NCI-H748 (cell line): ENCODE data around the gene LIF.
"Not testable (repeated sequence)": the region's sequence is repeated elsewhere in the genome, so short reads cannot be mapped to it uniquely, and the experiment has no call there.

Experiments used
- DNase-seq: peaks from one replicate; lab custom pipeline; 2025; ENCODE audit not compliant: unreplicated experiment; lab: John Stamatoyannopoulos, UW

LIF gene

DNA sequence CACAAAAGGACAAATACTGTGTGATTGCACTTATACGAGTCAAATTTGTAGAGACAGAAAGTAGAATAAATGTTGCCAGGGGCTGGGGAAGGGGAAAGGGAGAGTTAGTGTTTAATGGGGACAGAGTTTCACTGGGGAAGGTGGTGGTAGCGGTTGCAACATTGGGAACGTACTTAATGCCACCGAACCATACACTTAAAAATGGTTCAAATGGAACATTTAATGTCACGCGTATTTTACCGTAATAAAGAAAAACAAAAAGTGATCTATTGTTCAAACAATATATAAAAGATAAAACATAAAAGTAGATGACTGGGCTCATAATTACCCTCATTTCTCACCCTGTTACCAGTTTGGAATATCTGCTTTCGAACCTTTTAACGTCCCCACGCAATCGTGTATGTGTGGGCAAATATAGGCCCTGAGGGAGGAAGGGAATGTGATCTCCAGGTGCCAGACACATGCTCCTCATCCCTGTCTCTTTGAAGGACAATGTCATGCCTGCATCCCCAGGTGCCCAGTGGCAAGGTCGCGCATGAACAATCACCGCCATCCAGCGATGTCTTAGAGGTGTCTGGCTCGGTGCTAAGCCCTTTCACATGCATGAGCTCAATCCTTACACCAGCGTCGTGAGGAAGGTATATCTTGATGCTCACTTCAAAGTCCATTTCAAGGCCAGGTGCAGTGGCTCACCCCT lies 35.3 kb downstream of the LIF start:
- DNase-seq: no peak

DNA sequence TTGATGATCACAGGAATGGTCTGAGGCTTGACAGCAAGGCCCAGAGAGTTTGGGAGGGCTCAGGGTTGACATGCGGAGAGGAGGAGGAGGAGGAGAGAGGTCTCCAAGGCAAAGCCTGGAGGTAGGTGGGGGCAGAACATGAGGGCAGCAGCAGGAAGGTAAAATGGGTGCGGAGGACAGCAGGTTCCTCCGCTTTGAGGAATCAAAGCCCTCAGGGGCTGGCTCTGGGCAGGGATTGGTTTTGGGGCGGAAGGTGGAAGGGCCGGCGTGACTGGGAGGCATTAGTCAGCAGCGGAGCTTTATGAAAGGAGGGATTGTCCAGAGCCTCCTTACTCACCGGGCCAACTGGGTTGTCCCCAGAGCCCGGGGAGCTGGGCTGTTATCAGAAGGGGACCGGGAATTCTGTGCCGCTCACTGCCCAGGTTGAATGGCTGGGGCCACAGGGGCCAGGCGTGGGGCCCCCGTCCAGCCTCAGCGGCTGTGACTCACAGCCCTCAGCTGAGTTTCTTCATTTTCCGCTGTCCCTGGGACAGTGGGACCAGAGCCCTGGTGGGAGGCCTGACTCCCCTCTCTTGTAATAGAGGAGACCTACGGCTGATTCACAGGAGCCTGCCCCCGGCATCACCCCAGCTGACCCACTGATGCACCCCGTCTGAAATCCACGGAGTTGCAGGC lies 36.2 kb downstream of the LIF start:
- no peak for DNase-seq

DNA sequence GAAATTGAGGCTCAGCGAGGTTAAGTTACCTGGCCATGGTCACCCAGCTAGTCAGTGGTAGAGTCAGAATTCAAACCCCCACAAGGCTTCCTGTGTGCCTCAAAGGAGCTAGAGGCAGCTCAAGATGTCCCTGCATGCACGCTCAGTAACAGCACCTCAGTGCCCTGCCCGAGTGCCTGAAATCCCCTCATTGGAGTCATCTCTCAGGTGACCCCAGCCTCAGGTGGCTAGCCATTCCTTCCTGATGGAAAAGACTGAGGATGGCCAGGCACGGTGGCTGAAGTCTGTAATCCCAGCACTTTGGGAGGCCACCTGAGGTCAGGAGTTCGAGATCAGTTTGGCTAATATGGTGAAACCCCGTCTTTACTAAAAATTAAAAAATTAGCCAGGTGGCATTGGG lies 36.9 kb downstream of the LIF start:
- DNase-seq: no peak

DNA sequence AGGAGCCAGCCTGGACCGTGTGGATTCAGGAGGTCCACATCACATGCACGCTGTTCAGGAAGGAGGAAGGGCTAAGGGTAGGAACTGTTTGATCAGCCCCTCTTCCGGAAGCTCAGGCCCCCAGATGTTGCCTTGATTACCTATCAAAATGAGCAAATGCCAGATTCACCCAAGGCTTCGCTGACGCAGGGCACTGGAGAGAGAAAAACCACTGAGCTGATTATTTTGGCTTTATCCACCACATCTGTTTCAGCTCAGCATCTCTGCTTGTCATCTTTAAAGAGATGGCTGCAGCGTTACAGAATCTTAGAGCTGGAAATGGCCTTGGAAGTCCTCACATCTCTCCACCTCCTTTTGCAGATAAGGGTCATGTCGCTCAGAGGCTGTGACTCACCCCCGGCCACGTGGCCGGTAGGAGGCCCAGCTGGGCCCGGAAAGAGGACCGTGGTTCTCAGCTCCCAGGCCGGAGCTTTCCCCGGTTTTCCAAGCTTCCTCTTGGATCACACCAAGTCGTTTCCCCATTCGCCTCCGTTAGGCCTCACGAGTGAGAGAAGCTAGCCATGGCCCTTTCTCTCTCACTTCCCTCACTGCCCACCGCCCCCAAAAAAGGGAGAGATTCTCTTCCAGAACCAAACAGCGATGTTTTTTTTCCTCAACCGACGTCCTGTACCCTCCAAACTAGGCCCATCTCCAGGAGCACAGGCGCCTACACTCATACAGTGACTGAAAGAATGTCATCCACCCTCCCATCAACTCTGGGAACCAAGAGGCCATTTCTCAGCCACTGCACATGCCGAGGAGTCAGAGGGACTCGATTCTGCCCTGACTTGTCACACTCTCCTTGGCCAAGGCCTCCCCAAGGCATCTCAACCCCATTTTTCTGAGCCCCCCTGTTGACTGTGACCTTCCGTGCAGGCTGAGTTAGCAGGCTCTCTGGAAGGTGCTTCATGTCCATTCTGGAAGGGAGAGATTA lies 37.6 kb downstream of the LIF start:
- no peak for DNase-seq

DNA sequence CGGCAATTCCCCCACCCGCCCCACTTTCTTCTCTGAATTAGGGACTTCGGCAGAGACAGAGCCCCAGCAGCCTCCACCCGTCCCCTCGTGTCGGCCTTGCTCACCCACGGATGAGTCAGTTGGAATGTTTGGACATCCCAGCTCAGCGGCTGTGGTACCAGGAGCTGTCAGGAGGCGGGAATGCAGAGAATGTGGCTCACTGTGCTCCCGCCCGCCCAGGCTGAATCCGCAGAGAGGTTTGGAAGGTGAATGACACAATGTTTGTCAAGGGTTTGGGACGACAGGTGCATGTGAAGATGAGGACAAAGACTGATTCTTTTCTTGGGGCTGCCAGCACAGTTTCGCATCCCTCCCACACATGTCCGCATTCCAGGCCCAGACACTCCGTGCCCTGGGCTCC lies 39.6 kb downstream of the LIF start:
- no peak for DNase-seq

DNA sequence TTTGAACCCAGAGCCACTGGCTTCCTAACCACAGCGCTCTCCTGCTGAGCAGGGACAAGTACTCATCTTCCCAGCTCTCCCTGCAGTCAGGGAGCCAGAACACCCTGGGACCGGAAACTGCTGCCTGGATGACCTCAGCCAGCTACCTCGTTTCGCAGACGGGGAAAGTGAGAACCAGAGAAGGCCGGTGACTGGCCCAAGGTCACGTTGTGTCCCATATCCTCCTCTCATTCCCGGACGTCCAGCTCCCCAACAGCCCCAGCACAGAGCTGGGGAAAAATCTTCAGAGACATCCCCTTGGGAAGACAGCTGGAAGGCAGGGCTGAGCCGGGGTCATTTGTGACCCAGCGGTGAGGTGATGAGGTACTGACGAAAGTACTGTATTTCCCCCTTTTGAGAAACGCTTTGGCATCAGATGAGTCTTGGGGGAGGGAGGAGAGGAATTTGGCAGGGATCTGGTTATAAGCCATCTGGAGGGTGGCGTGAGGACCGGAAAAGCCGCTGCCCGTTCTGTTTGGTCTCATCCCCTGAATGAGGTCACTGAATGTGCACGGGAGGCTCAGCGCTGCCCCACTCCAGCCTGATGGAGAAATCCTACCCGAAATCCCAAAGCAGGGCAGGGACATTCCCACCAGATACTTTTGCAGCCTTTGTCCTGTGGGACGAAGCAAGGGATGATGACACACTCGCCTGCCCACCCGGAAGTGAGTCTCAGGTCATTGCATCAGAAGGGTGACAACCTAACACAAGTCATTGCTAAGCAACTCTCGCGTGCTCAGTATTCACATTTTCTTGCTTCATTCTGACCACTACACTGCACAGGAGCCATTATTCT lies 41.1 kb downstream of the LIF start:
- DNase-seq: no peak

DNA sequence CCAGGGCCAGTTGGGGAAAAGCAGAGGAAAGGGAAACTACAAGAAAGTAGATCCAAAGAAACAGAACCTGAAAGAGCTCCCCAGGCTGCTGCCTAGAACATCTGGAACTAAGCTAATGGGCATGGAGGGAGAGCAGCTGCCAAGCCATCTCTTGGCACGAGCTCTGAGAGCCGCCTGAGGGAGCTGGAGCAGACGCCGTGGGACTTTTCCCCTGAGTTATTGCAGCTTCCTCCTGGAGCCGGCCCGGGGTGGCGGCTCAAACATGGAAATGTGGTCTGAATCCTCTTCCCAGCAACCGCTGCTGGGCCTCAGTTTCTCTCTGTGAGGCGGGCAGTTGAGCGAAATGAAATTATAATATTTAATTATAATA lies 41.8 kb downstream of the LIF start:
- no peak for DNase-seq

DNA sequence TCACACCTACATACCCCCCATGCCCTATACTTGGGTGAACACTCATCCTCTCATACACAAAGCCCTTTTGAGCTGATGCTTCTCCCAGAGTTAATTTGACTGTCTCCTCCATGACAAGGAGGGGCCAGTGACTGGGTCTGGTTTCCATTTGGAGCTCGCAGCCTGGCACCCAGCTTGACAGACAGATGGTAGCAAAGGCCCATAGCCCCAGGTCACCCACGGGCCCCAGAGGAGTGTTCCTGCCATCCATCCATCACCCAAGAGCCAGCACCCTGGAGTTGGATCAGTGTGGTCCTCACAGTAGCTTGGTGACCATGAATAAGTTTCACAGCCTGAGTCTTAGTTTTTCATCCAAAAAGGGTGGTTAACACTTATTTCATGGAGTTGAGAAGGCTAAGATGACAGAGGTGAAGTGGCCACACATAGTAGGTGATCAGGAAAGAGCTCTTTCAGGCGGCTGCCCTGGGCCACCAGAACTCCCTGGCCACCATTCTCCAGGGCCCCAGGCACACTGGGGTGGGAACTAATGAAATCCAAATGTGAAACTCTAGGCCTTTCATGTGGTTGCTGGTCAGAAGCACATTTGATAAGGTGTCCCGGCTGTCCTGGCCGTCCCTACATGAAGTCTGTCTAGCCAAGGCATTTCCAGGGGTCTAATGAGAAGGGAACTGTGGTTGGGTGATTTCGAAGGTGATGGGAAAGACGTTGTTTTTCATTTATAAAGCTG lies 42.4 kb downstream of the LIF start:
- no peak for DNase-seq

DNA sequence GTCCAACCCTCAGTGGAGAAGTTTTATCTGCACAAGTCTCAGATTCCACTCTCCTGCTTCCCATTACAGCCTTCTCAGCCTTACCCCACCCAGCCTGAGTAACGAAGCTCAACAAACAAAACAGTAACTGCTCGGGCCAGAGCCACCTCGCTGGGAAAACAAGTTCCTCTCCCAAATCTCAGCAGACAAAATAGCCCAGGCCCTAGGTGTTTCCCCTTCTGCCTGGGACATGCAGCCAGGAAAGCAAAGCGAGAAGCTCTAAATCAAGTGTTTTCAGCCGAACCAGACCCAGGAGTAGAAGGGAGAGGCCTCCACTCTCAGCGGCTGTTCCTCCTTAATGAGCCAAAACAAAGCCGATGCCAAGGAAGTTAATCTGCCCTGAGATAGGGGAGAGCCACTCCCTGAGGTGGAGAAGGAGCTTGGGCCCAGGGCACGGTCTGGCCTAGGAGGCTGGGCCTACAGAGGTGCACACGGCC lies 44.0 kb downstream of the LIF start:
- DNase-seq: no peak

DNA sequence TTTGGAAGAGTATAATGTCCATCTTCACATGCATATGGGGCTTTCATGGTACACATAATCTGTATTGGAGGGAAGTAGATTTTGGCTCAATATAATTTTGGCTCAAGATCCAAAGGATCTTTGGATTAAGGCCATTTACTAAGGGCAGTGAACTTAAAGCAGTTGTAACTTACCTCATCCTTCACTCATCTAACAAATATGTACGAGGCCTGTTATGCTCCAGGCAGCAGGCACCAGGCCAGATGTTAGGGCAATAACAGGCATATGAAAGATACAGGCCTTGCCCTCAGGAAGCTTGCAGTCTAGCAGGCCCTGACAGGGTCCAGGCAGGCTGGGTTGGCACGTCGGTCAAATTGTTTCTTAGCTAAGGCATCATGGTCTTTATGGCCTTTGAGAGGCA lies 44.6 kb downstream of the LIF start:
- no peak for DNase-seq

DNA sequence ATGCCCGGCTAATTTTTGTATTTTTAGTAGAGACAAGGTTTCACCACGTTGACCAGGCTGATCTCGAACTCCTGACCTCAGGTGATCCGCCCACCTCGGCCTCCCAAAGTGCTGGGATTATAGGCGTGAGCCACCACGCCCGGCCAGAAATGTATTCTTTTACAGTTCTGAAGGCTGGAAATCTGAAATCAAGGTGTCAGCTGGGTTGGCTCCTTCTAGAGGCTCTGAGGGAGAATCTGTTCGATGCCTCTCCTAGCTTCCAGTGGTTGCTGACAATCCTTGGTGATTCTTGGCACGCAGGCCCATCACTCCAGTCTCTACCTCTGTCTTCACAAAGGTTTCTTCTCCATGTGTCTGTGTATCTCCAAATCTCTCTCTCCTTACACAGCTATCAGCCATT lies 45.7 kb downstream of the LIF start:
- not testable (repeated sequence) for DNase-seq

DNA sequence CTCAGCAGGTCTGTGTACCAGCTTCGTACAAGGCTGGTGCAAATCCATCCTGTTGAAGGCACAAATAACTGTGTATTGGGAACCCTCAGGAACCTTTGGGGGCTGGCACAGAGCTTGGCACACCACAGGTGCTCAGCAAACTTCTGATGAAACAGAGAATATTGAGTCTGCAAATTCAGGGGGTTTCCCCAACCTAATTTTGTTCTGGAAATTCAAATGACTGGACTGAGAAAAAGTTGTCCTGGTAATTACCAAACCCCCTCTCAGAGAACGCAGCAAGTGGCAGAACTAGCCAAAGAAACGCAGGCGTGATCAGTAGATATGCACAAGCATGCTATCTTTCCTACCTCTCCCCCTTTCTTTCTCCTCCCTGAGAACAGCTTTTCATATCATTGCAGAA lies 47.6 kb downstream of the LIF start:
- DNase-seq: no peak

DNA sequence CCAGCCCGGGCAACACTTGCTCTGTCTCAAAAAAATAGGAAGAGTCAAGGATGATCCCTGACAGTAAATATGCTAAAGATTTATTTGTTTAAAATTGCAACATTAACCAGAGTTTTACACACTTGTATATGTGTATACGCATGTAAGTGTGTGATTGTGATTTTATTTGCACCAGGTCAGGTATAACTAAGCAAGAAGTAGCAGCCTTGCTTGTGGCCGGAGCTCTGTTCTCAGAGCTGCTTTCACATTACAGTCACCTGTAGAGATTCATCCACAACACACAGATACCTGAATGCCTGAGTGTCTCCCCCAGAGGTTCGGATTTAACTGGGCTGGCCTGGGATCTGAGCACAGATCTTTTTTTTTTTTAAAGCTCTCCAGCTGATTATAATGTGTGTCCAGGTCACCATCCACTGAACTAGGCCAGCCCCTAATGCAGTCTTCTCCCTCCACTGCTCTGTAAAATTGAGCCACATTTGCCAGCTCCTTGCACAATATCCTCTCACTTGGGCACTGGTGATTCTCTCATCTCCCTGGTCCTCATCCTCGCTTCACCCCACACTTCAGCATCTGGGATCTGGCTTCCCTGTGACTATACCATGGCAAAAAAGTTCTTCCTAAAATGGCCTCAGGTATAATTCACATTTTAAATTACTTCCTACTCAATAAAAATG lies 48.3 kb downstream of the LIF start:
- no peak for DNase-seq

DNA sequence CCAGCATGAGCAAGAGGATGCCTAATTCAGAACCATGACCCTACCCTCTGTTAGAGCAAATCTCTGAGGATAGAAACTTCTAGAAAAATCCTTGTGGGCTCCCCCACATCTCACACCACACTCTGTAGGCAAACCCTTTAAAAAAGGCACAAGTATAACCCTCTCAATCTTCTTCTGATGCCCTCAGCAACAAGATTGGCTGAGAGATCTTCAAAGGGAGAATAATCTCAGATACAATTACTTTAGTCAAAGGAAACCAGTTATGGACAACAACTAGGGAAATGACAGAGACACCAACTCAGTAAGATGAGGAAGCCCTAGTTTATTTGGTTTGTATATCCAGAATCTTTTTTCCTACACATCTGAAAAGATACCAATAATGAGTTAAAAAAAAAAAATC lies 49.2 kb downstream of the LIF start:
- no peak for DNase-seq

DNA sequence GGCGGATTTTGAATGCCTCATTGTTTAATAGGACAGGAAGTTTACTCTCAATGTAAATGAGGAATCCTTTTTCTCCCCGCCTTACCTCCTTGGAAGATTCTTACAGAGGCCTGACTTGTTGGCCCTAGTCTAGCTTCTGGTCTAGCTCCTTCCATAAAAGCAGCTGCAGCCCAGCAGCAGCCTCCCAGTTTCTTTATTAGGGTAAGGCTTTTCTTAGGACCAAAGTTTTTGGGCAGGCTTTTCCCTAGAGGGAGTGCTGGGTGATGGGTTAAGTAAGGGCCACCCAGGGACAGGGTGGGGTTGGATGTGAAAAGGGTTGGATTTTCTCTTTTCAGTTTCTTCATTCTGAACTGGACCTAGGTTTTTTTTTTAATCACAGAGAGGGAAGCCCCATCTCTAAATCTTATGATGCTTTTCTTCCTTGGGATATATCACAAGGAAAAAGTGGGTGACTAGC lies 49.7 kb downstream of the LIF start:
- DNase-seq: no peak

DNA sequence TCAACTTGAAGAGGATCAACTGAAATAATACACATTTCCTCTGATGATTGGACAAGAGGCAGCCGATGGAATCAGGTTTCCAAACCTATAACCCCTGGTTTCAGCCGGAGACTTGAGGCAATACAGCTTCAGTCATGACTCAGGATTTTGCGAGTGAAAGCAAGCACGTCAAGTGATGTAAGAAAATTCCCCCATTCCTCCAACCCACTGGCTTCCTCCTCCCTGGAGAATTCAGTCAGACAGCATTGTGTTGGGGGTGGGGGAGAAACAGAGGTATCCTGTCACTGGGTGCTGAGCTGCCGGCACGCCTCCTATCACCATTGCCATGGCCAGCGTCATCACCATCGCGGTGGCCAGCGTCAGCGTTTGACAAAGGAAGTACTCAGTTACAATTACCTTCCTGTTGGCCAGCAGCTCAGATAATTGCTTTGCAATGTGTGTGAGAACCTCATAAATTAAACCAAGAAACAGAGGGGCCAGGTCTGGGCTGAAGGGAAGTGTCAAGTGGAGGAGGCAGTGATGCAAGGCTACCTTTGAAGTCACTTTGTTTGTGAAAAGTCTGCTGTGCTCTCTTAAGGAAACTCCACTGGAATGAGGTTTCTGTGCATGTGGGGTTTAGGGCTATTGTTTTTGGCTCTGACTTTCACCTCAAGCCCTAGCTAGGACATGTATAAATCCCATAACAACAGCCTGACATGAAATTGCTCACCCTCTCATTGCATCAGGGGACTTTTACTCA lies 50.2 kb downstream of the LIF start:
- DNase-seq: peak; percentile 89

DNA sequence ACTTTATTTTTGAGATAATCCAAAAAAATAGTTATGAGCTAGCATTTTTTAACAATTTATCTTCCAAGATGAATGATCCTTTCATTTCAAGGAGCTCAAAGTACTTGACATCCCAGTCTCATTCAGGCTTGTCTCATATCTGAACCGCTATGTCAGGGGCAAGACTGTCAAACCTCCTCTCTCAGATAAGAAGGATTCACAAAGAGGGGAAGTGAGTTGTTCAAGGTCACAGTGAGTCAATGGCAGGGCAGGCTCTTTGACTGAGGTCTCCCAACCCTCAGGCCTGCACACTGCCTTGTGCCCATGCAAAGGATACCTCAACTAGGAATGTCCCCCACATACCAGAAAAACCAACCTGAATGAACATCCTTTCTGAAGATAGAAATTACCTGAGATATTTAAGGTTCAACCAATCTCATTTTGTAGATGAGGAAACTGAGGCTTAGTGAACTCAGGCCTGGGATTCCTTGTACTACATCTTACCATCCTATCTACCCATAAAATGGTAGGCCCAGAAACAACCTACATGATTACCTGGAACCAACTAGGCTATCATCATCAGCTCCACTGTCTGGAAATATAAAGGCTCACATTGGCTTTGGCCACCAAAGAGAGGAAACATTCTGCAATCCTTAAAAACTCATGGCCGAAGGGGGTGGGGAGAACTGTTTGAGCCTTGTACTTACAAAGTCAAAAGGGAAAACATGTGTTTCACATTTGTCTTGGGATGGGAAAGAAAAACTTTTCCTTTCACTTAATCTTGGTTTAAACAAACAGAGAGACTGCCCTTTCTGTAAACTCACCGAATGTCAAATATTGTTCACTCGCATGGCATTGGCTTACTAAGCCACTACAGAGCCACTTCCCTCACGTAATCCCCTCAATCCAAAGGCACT lies 51.1 kb downstream of the LIF start:
- no peak for DNase-seq
